ENCODE data around the gene TOMM40L.

The TOMM40L gene

GRCh38 chr1:161225534-161226319, at the start of gene TOMM40L:
Gene TOMM40L, plus strand, starts transcription at chr1:161226060. Its CDS starts 430 bp downstream, at chr1:161226490.
- FAIRE-seq (peak; percentile 94), DNase-seq (ENCODE audit: low spot score) (peak; percentile 98)

DNA sequence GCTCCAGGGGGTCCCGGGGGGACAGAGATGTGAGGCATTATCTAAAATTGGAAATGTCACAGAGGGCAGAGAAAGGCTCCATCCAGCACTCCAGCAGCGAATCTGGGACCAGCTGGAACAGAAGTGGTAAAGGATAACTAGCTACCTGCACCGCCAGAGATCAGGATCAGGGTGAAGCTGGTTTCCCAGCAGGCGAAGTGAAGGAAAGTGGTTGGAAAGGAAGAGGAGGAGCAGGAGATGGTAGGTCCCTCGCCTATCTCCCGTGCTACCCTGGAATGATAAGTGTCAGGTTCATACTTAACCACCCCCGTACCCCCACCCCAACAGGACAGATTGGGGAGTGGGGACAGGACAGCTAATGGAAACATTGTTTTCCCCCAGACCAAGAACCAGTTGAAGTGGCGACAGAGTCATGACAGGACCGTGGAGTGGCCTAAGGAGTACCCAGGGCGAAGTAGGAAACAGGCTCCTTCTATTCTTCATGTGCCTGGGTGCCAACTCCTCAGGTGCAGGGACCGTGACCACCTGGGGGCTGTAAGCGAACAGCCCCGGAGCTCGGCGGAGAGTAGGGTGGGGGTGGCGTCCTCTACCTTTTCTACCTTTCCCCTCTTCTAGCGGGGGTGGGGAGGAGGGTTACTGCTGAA, 49.3 kb upstream of the TOMM40L start:
- DNase-seq (ENCODE audit: low spot score) = no peak
- no peak for FAIRE-seq

GRCh38 chr1:161177112-161177935, 48.5 kb upstream of the TOMM40L start, which contains the start of gene B4GALT3:
Gene B4GALT3, minus strand, starts transcription at chr1:161177507. Its CDS starts 1,447 bp downstream, at chr1:161176060.
- DNase-seq (ENCODE audit: low spot score) (peak; percentile 52), FAIRE-seq (no peak)

- DNase-seq (ENCODE audit: low spot score) (no peak), FAIRE-seq (no peak)
Measured at GRCh38 chr1:161177936-161178244, 48.0 kb upstream of the TOMM40L start.

GRCh38 chr1:161179698-161180097, 46.2 kb upstream of the TOMM40L start:
- FAIRE-seq (no peak), DNase-seq (ENCODE audit: low spot score) (no peak)

DNA sequence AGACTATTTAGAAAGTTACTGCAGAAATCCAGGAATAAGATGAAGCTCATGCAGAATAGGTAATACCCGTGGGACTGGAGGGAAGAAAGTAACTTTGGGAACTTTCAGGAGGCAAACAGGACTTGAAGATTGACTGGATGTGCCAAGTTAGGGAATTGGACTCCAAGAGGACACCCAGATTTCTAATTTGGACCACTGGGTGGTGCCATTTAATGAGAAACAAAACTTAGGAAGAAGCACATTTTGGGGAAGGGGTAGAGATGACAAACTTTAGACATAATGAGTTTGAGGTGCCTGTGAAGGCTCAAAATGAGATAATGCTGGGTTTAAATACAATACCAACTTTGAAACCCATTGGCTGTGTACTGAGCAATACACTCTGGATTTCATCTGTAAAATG, 45.2 kb upstream of the TOMM40L start:
- FAIRE-seq (no peak), DNase-seq (ENCODE audit: low spot score) (no peak)

GRCh38 chr1:161182214-161182613, 43.6 kb upstream of the TOMM40L start:
- DNase-seq (ENCODE audit: low spot score) (peak; percentile 71), FAIRE-seq (peak; percentile 59)

DNA sequence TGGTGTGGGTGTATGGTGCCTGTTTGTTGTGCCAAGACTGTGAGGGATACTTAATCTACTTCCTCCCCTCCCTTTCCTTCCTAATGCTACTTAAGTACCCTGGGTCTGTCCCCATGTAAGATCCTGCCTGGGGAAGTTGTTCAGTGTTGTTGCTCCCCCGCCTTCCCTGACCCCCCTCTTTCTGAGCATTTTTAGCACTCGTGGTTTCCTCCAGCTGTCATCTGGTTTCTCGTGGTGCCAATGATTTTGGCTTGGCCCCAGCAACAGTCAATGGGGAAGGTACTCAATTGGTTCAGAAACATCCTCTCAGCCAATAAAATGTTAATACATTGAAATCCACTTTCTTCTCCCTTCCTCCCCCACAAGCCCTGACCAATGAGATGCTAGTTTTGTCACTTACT, 40.6 kb upstream of the TOMM40L start:
- FAIRE-seq = no peak

GRCh38 chr1:161185732-161186311, 40.0 kb upstream of the TOMM40L start:
- DNase-seq (ENCODE audit: low spot score) = no peak

More for the DNA sequence above, 40.6 kb upstream of the TOMM40L start:
- DNase-seq (ENCODE audit: low spot score) = no peak

DNA sequence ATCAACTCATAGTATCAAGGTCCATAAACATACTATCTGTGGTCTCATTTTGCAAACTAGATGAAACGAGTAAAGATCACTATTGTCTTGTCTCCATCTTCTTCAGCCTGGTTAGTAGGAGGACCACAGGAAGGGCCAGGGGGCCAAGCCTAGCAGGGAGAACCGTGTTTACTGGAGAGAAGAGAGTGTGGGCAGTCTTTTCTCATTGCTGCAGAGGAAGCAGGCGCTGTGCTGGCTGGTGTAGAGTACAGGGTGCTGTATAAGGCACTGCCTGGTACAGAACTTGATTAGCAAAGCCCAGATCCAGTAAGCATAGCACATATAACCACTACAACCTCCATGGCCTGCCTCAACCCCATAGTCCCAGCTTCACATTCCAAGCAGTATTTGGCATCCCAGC, 38.5 kb upstream of the TOMM40L start:
- FAIRE-seq (no peak), DNase-seq (ENCODE audit: low spot score) (no peak)

More at GRCh38 chr1:161185732-161186311, 40.0 kb upstream of the TOMM40L start:
- FAIRE-seq = no peak

DNA sequence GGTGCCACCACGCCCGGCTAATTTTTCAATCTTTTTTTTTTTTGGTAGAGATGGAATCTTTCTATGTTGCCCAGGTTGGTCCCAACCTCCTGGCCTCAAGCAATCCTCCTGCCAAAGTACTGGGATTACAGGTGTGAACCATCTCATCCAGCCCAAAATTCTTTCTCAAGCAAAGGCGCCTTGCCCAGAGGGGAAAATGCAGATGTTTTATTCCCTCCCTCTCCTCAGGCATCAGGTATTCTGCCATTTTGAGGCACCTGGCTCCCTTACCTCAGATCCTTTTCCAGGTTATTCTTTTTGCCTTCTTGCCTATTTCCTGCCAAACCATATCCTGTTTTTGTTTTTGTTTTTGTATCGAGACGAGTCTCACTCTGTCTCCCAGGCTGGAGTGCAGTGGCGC, 37.5 kb upstream of the TOMM40L start:
- DNase-seq (ENCODE audit: low spot score) = no peak
- FAIRE-seq = no peak

DNA sequence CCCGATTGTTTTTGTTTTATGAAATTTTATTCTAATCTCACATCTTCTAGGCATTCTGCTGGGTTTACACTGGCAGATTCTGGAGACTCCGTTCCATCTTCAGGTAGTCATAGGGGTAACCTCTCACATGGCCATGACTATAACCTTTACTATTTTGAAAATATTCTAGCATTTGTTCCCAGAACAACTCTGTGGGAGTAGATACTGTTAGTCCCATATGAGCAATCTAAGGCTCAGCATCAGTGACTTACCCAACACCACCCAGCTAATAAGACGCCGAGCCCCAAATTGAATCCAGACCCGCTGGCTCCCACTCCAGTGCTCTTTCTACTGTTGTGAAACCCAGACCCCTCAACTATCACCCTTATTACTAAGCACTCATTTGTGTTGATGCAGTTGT, 36.8 kb upstream of the TOMM40L start:
- no peak for FAIRE-seq
- no peak for DNase-seq (ENCODE audit: low spot score)

DNA sequence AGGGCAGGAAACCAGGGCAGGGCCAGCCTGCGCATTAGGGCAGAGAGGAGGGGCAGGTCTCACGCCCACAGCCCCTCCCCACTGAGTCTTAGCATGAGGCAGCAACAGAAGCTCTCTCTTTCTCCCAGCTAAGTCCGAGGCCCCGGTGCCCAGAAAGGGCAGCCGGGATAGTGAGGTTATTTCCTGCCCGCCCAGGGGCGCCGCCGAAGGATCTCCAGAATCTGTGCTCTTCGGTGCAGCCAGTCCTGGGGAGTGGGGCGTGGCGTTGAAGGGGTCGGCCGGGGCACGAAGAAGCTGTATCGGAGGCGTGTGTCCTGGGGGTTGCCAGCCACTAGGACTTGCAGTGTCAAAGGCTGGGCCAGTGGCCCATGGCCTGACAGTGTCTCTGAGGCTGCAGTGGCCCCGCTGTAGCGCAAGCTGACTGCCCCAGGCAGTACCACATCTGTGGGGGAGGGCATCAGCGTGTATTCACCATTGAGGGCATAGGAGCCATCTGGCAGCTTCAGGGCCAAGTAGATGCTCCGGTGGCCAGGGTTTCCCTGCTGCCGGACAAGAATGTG, 34.8 kb upstream of the TOMM40L start:
- FAIRE-seq (no peak), DNase-seq (ENCODE audit: low spot score) (no peak)

GRCh38 chr1:161191971-161192370, 33.9 kb upstream of the TOMM40L start:
- FAIRE-seq = no peak
- no peak for DNase-seq (ENCODE audit: low spot score)

DNA sequence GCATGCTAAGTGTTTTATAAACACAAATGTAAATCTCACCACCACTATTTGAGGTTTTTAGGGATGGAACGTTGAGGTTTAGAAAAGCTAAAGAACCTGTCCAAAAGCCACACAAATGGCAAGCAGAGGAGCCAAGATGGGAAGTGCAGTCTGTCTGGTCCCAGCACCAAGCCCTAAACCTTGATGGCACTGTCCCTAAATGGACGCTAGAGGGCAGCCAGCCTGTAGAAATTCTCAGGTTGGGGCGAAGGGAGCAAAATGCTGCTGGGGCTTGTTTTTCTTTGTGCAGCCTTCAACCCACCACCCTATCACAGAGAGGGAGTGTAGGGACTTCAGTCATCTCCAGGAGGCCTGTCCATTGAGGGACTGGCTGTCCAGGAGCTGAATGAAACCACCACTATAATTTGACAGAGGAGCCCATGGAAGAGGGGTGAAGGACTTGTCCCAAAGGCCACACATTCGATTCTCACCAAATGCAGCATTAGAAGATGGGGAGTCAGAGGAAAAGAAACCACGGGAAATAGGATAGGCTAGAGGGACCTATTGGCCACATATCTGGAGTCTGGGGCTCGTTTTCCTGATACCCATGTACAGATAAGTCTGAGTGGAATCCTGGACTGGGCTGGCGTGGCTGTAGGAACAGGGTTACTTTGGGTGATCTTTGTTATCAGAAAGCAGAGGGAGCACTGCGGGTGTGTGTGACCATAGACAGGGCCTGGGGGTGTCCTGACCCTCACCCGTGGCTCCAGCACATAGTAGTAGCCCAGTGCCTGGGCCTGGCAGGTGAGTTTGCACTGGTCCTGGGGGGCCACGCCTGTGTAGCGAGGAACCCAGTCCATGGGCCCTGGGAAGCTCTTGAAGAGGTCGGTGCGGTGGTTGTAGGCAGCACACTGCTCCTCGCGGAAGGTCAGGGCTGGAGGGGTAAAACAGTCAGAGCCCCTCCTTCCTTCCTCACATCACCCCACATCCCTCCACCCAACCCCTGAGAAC, 33.1 kb upstream of the TOMM40L start:
- FAIRE-seq (no peak), DNase-seq (ENCODE audit: low spot score) (peak; percentile 35)

- DNase-seq (ENCODE audit: low spot score) = peak; percentile 9
- no peak for FAIRE-seq
Measured at GRCh38 chr1:161193561-161194235, 32.2 kb upstream of the TOMM40L start.

GRCh38 chr1:161195171-161195570, 30.7 kb upstream of the TOMM40L start:
- DNase-seq (ENCODE audit: low spot score) (no peak), FAIRE-seq (no peak)

DNA sequence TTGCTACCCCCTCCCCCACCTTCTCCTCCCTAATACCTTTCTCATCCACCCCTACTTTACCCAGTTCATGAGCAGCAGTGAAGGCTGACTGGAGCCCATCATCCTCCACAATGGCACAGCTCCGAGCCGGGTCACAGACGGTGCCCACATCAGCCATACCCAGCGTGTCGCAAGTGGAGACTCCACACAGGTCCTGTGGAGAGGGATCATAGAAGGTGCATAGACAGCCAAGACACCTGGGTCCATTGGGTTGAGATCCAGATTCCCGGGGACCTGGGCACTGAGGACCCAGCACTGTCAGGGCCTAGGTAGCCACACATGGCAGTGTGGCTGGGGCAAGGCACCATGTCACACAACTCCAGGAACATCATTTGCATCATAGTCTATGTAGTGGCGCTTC, 29.7 kb upstream of the TOMM40L start:
- FAIRE-seq (no peak), DNase-seq (ENCODE audit: low spot score) (no peak)

All from RCC 7860 (cell line).